Measurements from ENCODE around the gene TAL1.

GRCh38 chr1:47188791-47189785, 42.9 kb downstream of the TAL1 start:
- TF ChIP-seq PBX3 (IDR thresholded peaks at IDR 0.05) (no peak), POLR2AphosphoS5 (IDR thresholded peaks at IDR 0.05; ENCODE audit: low read depth, low read length) (no peak), GATA2 (CRISPR knock-in tag; IDR thresholded peaks at IDR 0.05) (no peak), MXI1 (IDR thresholded peaks at IDR 0.05; ENCODE audit: low read depth, low read length) (no peak), ELF1 (IDR thresholded peaks at IDR 0.05) (no peak), RFX5 (IDR thresholded peaks at IDR 0.05; ENCODE audit: low read length) (no peak), EZH2phosphoT487 (IDR thresholded peaks at IDR 0.05; ENCODE audit: borderline replicate concordance, low read depth) (no peak)
- TF ChIP-seq, protein P1, sequence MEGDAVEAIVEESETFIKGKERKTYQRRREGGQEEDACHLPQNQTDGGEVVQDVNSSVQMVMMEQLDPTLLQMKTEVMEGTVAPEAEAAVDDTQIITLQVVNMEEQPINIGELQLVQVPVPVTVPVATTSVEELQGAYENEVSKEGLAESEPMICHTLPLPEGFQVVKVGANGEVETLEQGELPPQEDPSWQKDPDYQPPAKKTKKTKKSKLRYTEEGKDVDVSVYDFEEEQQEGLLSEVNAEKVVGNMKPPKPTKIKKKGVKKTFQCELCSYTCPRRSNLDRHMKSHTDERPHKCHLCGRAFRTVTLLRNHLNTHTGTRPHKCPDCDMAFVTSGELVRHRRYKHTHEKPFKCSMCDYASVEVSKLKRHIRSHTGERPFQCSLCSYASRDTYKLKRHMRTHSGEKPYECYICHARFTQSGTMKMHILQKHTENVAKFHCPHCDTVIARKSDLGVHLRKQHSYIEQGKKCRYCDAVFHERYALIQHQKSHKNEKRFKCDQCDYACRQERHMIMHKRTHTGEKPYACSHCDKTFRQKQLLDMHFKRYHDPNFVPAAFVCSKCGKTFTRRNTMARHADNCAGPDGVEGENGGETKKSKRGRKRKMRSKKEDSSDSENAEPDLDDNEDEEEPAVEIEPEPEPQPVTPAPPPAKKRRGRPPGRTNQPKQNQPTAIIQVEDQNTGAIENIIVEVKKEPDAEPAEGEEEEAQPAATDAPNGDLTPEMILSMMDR (IDR thresholded peaks at IDR 0.05), result no peak

Measured in SK-N-SH (cell line).